Astrocyte (in vitro differentiated cells and primary cell): ENCODE data around the gene EPM2A. TPM values are rescaled to one million over a fixed set of nuclear protein-coding genes. Genes with fewer than 3 reads are reported as not detected.

Source experiments
- DNase-seq: peaks from one replicate; pipeline ENCODE4 v3.0.0-alpha.2; 2010; ENCODE audit warnings: low read depth
- FAIRE-seq: peaks from 2 replicates; lab custom pipeline; 2011; peaks lifted over from hg19 to GRCh38; lab: Jason Lieb, UNC
- H2AFZ ChIP-seq: 2 replicates; pipeline ENCODE4 v1.6.0; 2012; ENCODE audit warnings: low read depth, low read length, inconsistent platforms
- H3K27ac ChIP-seq: 2 replicates; pipeline ENCODE4 v1.5.1; 2011; ENCODE audit warnings: low read depth, low read length, inconsistent platforms
- H3K27me3 ChIP-seq: 2 replicates; pipeline ENCODE4 v1.6.0; 2011; ENCODE audit warnings: low read length, inconsistent platforms; ENCODE audit not compliant: insufficient read depth
- H3K36me3 ChIP-seq: 2 replicates; pipeline ENCODE4 v1.5.1; 2011; ENCODE audit warnings: low read length, inconsistent platforms; ENCODE audit not compliant: insufficient read depth
- H3K4me1 ChIP-seq: 2 replicates; pipeline ENCODE4 v1.5.1; 2011; ENCODE audit warnings: low read length, inconsistent platforms; ENCODE audit not compliant: insufficient read depth
- H3K4me2 ChIP-seq: 2 replicates; pipeline ENCODE4 v1.6.0; 2012; ENCODE audit warnings: low read length, inconsistent platforms
- H3K4me3 ChIP-seq: 2 replicates; pipeline ENCODE4 v1.5.1; 2011; ENCODE audit warnings: low read depth, mild to moderate bottlenecking, low read length, inconsistent platforms; ENCODE audit not compliant: insufficient read depth
- H3K79me2 ChIP-seq: 2 replicates; pipeline ENCODE4 v1.6.0; 2012; ENCODE audit warnings: mild to moderate bottlenecking, low read length, inconsistent platforms; ENCODE audit not compliant: insufficient read depth
- H3K9ac ChIP-seq: 2 replicates; pipeline ENCODE4 v1.6.0; 2012; ENCODE audit warnings: mild to moderate bottlenecking, low read length, inconsistent platforms
- H3K9me3 ChIP-seq: 2 replicates; pipeline ENCODE4 v1.5.1; 2012; ENCODE audit warnings: low read depth, mild to moderate bottlenecking, low read length, inconsistent platforms; ENCODE audit not compliant: insufficient read depth
- H4K20me1 ChIP-seq: 2 replicates; pipeline ENCODE4 v1.6.0; 2012; ENCODE audit warnings: low read length, inconsistent platforms; ENCODE audit not compliant: insufficient read depth
- H3K27ac Mint-ChIP-seq: one replicate; pipeline ENCODE4 v1.8.0; 2021; ENCODE audit warnings: mild to moderate bottlenecking, mixed read lengths; ENCODE audit not compliant: unreplicated experiment
- H3K27me3 Mint-ChIP-seq: one replicate; pipeline ENCODE4 v1.8.0; 2021; ENCODE audit warnings: low read depth, mixed read lengths; ENCODE audit not compliant: unreplicated experiment
- H3K36me3 Mint-ChIP-seq: one replicate; pipeline ENCODE4 v1.8.0; 2021; ENCODE audit warnings: low read depth, mixed read lengths; ENCODE audit not compliant: unreplicated experiment
- H3K4me1 Mint-ChIP-seq: one replicate; pipeline ENCODE4 v1.8.0; 2021; ENCODE audit warnings: low read depth, mixed read lengths; ENCODE audit not compliant: unreplicated experiment
- H3K4me3 Mint-ChIP-seq: one replicate; pipeline ENCODE4 v1.8.0; 2021; ENCODE audit warnings: mild to moderate bottlenecking, moderate library complexity, mixed read lengths; ENCODE audit not compliant: unreplicated experiment
- H3K9me3 Mint-ChIP-seq: one replicate; pipeline ENCODE4 v1.8.0; 2021; ENCODE audit warnings: mild to moderate bottlenecking, mixed read lengths; ENCODE audit not compliant: unreplicated experiment
- CTCF ChIP-seq: IDR thresholded peaks from 2 replicates; pipeline ENCODE4 v1.5.1; 2011; ENCODE audit warnings: low read depth, mild to moderate bottlenecking, inconsistent platforms, low read length, moderate library complexity; ENCODE audit not compliant: insufficient read depth
- EZH2 ChIP-seq: IDR thresholded peaks from 2 replicates; pipeline ENCODE4 v1.6.1; 2012; ENCODE audit warnings: mild to moderate bottlenecking, low read length, inconsistent platforms; ENCODE audit not compliant: insufficient read depth
- total RNA-seq: library from RNA; stranded (reverse); gene quantifications from 2 replicates; pipeline ENCODE4 v1.2.1, GENCODE V29; 2021

The EPM2A gene
- total RNA-seq, 1 donor from 2014 or later: 5.2 TPM

- no peaks in the 10 kb centered on the region for H3K36me3 Mint-ChIP-seq
- TF ChIP-seq CTCF (no peak), EZH2 (no peak)
- Histone ChIP-seq H3K4me1 (no peaks in the 10 kb centered on the region), H3K27me3 (no peaks in the 10 kb centered on the region), H3K9ac (no peak overlapping the region), H3K4me2 (no peak overlapping the region), H4K20me1 (no peaks in the 10 kb centered on the region), H3K27ac (no peak overlapping the region), H3K79me2 (no peaks in the 10 kb centered on the region), H3K4me3 (no peak overlapping the region), H3K36me3 (no peaks in the 10 kb centered on the region), H3K9me3 (no peaks in the 10 kb centered on the region), H2AFZ (no peak overlapping the region)
- DNase-seq (no peak), FAIRE-seq (no peak)
- no peaks in the 10 kb centered on the region for H3K27me3 Mint-ChIP-seq
- H3K27ac Mint-ChIP-seq: no peak overlapping the region
- H3K4me3 Mint-ChIP-seq: no peak overlapping the region
- peaks cover 2% of the 10 kb centered on the region for H3K4me1 Mint-ChIP-seq
- H3K9me3 Mint-ChIP-seq: no peaks in the 10 kb centered on the region
Measured at GRCh38 chr6:145651988-145652387, 83.3 kb downstream of the EPM2A start.

GRCh38 chr6:145648149-145648548 lies 87.2 kb downstream of the EPM2A start:
- H3K27me3 Mint-ChIP-seq: no peaks in the 10 kb centered on the region
- H4K20me1 ChIP-seq: no peaks in the 10 kb centered on the region
- H3K4me1 ChIP-seq: no peaks in the 10 kb centered on the region
- no peak overlapping the region for H2AFZ ChIP-seq
- no peaks in the 10 kb centered on the region for H3K9me3 Mint-ChIP-seq
- H3K9ac ChIP-seq: no peak overlapping the region
- FAIRE-seq (no peak), DNase-seq (no peak)
- no peaks in the 10 kb centered on the region for H3K36me3 Mint-ChIP-seq
- no peaks in the 10 kb centered on the region for H3K4me1 Mint-ChIP-seq
- TF ChIP-seq CTCF (no peak), EZH2 (no peak)
- no peak overlapping the region for H3K27ac ChIP-seq
- H3K27me3 ChIP-seq: no peaks in the 10 kb centered on the region
- H3K79me2 ChIP-seq: no peaks in the 10 kb centered on the region
- H3K4me3 ChIP-seq: no peak overlapping the region
- no peak overlapping the region for H3K27ac Mint-ChIP-seq
- H3K36me3 ChIP-seq: no peaks in the 10 kb centered on the region
- H3K4me2 ChIP-seq: no peak overlapping the region
- H3K9me3 ChIP-seq: no peaks in the 10 kb centered on the region
- H3K4me3 Mint-ChIP-seq: no peak overlapping the region

GRCh38 chr6:145647602-145648001 lies 87.7 kb downstream of the EPM2A start:
- no peaks in the 10 kb centered on the region for H4K20me1 ChIP-seq
- H3K4me3 Mint-ChIP-seq: no peak overlapping the region
- H3K9me3 ChIP-seq: no peaks in the 10 kb centered on the region
- no peaks in the 10 kb centered on the region for H3K79me2 ChIP-seq
- no peak overlapping the region for H3K4me3 ChIP-seq
- H3K27ac ChIP-seq: no peak overlapping the region
- H3K4me1 ChIP-seq: no peaks in the 10 kb centered on the region
- H3K4me1 Mint-ChIP-seq: no peaks in the 10 kb centered on the region
- no peaks in the 10 kb centered on the region for H3K27me3 Mint-ChIP-seq
- no peaks in the 10 kb centered on the region for H3K27me3 ChIP-seq
- no peak overlapping the region for H2AFZ ChIP-seq
- H3K27ac Mint-ChIP-seq: no peak overlapping the region
- H3K9ac ChIP-seq: no peak overlapping the region
- DNase-seq: no peak
- H3K4me2 ChIP-seq: no peak overlapping the region
- no peaks in the 10 kb centered on the region for H3K36me3 ChIP-seq
- TF ChIP-seq CTCF (no peak), EZH2 (no peak)
- no peaks in the 10 kb centered on the region for H3K36me3 Mint-ChIP-seq
- no peak for FAIRE-seq
- H3K9me3 Mint-ChIP-seq: no peaks in the 10 kb centered on the region
